ENCODE data around the gene ROBO3. TPM values are rescaled to one million over a fixed set of nuclear protein-coding genes. Genes with fewer than 3 reads are reported as not detected.

Gene ROBO3
- total and polyA plus RNA-seq, 2 donors (not counting 1 experiment from before 2014, with no cell fraction given), result 1.0 to 7.4 TPM

GRCh38 chr11:124880958-124881357 lies 15.7 kb downstream of the ROBO3 start:
- CTCF ChIA-PET, result interaction anchor here (0.7 to 2.0 kb wide), 5 partner anchors 10 to 479 kb away, joined by 3 to 6 read pairs (median 4); no protein-coding TSS in a partner anchor
- Histone ChIP-seq H3K4me3 (ENCODE audit: control extremely low read depth in 1 of 5, extremely low read depth in 1 of 5, insufficient read depth in 1 of 5, low read depth in 2 of 5, low read length in 4 of 5) (no peak overlapping the region), H3K4me2 (replicated peaks; ENCODE audit: low read depth, low read length, poor library complexity, severe bottlenecking) (no peak overlapping the region), H4K20me1 (ENCODE audit: control insufficient read depth, insufficient read depth, low read length, poor library complexity, severe bottlenecking) (no peaks in the 10 kb centered on the region), H2AFZ (ENCODE audit: insufficient read depth, low read depth, low read length, poor library complexity, severe bottlenecking) (no peak overlapping the region), H3K79me2 (ENCODE audit: control insufficient read depth, insufficient read depth, low read length) (no peaks in the 10 kb centered on the region), H3K4me1 (ENCODE audit: control insufficient read depth in 2 of 2, insufficient read depth in 2 of 2, low read length in 2 of 2) (peaks cover 13 to 14% of the 10 kb centered on the region in 2 donors), H3K27ac (ENCODE audit: low read length in 2 of 2) (no peak overlapping the region), H3K9me3 (ENCODE audit: control extremely low read depth in 1 of 3, control insufficient read depth in 2 of 3, insufficient read depth in 1 of 3, low read length in 2 of 3) (peaks cover 0 to 19% (median 0%) of the 10 kb centered on the region in 3 donors), H3K9ac (ENCODE audit: low read length) (no peak overlapping the region), H3K36me3 (replicated peaks in 1 of 2; ENCODE audit: control extremely low read depth in 1 of 2, control insufficient read depth in 1 of 2, extremely low read depth in 1 of 2, insufficient read depth in 2 of 2, low read length in 1 of 2) (no peaks in the 10 kb centered on the region), H3K27me3 (replicated peaks in 1 of 4; ENCODE audit: control extremely low read depth in 1 of 4, control insufficient read depth in 3 of 4, insufficient read depth in 4 of 4, low read length in 3 of 4) (peaks cover 0 to 33% (median 9%) of the 10 kb centered on the region in 4 experiments)
- H3K4me1 Mint-ChIP-seq, result peaks cover 18% of the 10 kb centered on the region
- H3K27ac Mint-ChIP-seq, result no peak overlapping the region
- DNase-seq (no peak), ATAC-seq (ENCODE audit: low read depth) (no peak)
- no CpG with 5 or more reads among the region's 3 CpGs for WGBS (ENCODE audit: insufficient coverage)
- intact Hi-C loops (cut with micrococcal nuclease), result no loop called here
- POLR2A ChIA-PET, result no interaction called here
- peaks cover 39% of the 10 kb centered on the region for H3K27me3 Mint-ChIP-seq
- no peaks in the 10 kb centered on the region for H3K9me3 Mint-ChIP-seq (ENCODE audit: insufficient read depth)
- H3K4me3 Mint-ChIP-seq, result no peak overlapping the region
- TF ChIP-seq, protein P1, sequence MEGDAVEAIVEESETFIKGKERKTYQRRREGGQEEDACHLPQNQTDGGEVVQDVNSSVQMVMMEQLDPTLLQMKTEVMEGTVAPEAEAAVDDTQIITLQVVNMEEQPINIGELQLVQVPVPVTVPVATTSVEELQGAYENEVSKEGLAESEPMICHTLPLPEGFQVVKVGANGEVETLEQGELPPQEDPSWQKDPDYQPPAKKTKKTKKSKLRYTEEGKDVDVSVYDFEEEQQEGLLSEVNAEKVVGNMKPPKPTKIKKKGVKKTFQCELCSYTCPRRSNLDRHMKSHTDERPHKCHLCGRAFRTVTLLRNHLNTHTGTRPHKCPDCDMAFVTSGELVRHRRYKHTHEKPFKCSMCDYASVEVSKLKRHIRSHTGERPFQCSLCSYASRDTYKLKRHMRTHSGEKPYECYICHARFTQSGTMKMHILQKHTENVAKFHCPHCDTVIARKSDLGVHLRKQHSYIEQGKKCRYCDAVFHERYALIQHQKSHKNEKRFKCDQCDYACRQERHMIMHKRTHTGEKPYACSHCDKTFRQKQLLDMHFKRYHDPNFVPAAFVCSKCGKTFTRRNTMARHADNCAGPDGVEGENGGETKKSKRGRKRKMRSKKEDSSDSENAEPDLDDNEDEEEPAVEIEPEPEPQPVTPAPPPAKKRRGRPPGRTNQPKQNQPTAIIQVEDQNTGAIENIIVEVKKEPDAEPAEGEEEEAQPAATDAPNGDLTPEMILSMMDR (IDR thresholded peaks at IDR 0.05), result no peak
- TF ChIP-seq EZH2 (IDR thresholded peaks at IDR 0.05; ENCODE audit: borderline replicate concordance, insufficient read depth, low read depth, low read length, poor library complexity, severe bottlenecking), result no peak

DNA sequence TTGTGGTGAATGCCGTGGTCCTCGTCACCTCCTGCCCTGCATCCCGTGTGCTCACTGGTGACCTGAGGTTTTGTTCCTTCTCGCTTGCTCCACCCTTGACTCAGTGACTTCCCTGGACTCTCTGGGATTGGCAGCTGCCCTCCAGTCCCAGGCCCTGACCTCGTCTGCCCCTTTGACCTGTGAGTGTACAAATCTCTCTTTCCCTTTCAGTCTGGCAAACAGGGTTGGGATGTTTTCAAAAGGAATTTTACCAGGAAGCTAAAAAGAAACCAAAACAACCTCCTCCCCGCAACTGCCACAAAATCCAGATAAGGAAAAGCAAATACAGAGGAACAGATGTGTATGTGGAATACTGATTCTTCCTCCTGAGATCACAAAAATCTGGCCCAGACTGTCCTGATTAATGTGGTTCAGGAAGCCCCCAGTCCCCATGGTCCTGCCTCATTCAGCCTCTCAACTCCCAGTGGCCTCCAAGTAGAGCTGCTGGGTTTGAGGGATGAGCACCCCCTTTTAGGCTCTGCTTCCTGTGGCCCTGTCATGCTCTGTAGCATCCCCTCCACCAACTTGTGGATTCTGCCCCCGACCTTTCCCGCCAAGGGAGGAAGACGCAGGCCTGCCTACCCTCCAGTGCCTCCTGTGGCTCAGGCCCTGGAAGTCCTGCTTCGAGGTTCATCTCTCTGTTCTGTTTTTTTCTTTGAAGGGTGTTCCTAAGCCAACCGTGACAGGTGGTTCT lies 17.3 kb downstream of the ROBO3 start:
- H3K4me3 ChIP-seq (ENCODE audit: control extremely low read depth in 1 of 5, extremely low read depth in 1 of 5, insufficient read depth in 1 of 5, low read depth in 2 of 5, low read length in 4 of 5), result no peak overlapping the region
- peaks cover 0 to 11% (median 0%) of the 10 kb centered on the region in 3 donors for H3K9me3 ChIP-seq (ENCODE audit: control extremely low read depth in 1 of 3, control insufficient read depth in 2 of 3, insufficient read depth in 1 of 3, low read length in 2 of 3)
- H3K27ac ChIP-seq (ENCODE audit: low read length in 2 of 2), result no peak overlapping the region
- H2AFZ ChIP-seq (ENCODE audit: insufficient read depth, low read depth, low read length, poor library complexity, severe bottlenecking), result no peak overlapping the region
- peaks cover 5% of the 10 kb centered on the region for H3K4me1 Mint-ChIP-seq
- no peaks in the 10 kb centered on the region for H4K20me1 ChIP-seq (ENCODE audit: control insufficient read depth, insufficient read depth, low read length, poor library complexity, severe bottlenecking)
- TF ChIP-seq, protein P1 (IDR thresholded peaks at IDR 0.05), result no peak
- TF ChIP-seq EZH2 (IDR thresholded peaks at IDR 0.05; ENCODE audit: borderline replicate concordance, insufficient read depth, low read depth, low read length, poor library complexity, severe bottlenecking), result no peak
- H3K27ac Mint-ChIP-seq, result no peak overlapping the region
- H3K9me3 Mint-ChIP-seq (ENCODE audit: insufficient read depth), result no peaks in the 10 kb centered on the region
- H3K4me3 Mint-ChIP-seq, result no peak overlapping the region
- intact Hi-C loops (cut with micrococcal nuclease), result no loop called here
- H3K4me1 ChIP-seq (ENCODE audit: control insufficient read depth in 2 of 2, insufficient read depth in 2 of 2, low read length in 2 of 2), result peaks cover under 1 to 1% of the 10 kb centered on the region in 2 donors
- no peaks in the 10 kb centered on the region for H3K36me3 ChIP-seq (replicated peaks in 1 of 2; ENCODE audit: control extremely low read depth in 1 of 2, control insufficient read depth in 1 of 2, extremely low read depth in 1 of 2, insufficient read depth in 2 of 2, low read length in 1 of 2)
- CTCF ChIA-PET, result interaction anchor here (0.7 to 2.0 kb wide), 2 partner anchors 11 to 19 kb away, joined by 4 to 6 read pairs; no protein-coding TSS in a partner anchor
- no peak overlapping the region for H3K4me2 ChIP-seq (replicated peaks; ENCODE audit: low read depth, low read length, poor library complexity, severe bottlenecking)
- H3K79me2 ChIP-seq (ENCODE audit: control insufficient read depth, insufficient read depth, low read length), result no peaks in the 10 kb centered on the region
- H3K9ac ChIP-seq (ENCODE audit: low read length), result no peak overlapping the region
- DNase-seq, result no peak
- H3K27me3 ChIP-seq (replicated peaks in 1 of 4; ENCODE audit: control extremely low read depth in 1 of 4, control insufficient read depth in 3 of 4, insufficient read depth in 4 of 4, low read length in 3 of 4), result peaks cover 0 to 19% (median 6%) of the 10 kb centered on the region in 4 experiments
- H3K27me3 Mint-ChIP-seq, result peaks cover 30% of the 10 kb centered on the region
- WGBS (ENCODE audit: insufficient coverage), result 36% methylated on average over 9 of the region's 11 CpGs
- POLR2A ChIA-PET, result no interaction called here
- ATAC-seq (ENCODE audit: low read depth), result no peak
